GM23338 (cell line): Measurements from ENCODE around the gene OR5M11. TPM values are rescaled to one million over a fixed set of nuclear protein-coding genes. Genes with fewer than 3 reads are reported as not detected.

ENCODE experiments used
- ATAC-seq: fragments of 200-7000 bp; cut with Tn5 transposase; 3 replicates; pipeline ENCODE4 v1.9.1; 2020
- DNase-seq: peaks from one replicate; pipeline ENCODE4 v3.0.0-alpha.2; 2015; ENCODE audit warnings: low spot score
- H2AFZ ChIP-seq: fragments of 200-600 bp; sonication (generic); 2 replicates; pipeline ENCODE4 v1.8.0; 2016; ENCODE audit warnings: antibody characterized with exemption, mild to moderate bottlenecking, moderate library complexity
- H3F3A ChIP-seq: fragments of 200-600 bp; sonication (generic); replicated peaks from 2 replicates; pipeline ENCODE4 v1.8.0; 2017; ENCODE audit warnings: antibody characterized with exemption, mixed run types, low read depth
- H3K27ac ChIP-seq: fragments of 200-600 bp; sonication (generic); 2 replicates; pipeline ENCODE4 v1.6.1; 2016; ENCODE audit warnings: low read depth
- H3K27me3 ChIP-seq: fragments of 200-600 bp; sonication (generic); 2 replicates; pipeline ENCODE4 v1.8.0; 2016; ENCODE audit warnings: mild to moderate bottlenecking, mixed run types, moderate library complexity; ENCODE audit not compliant: insufficient read depth
- H3K36me3 ChIP-seq: fragments of 200-600 bp; sonication (generic); 2 replicates; pipeline ENCODE4 v1.8.0; 2016; ENCODE audit warnings: mild to moderate bottlenecking; ENCODE audit not compliant: insufficient read depth
- H3K4me1 ChIP-seq: fragments of 200-600 bp; sonication (generic); 2 replicates; pipeline ENCODE4 v1.8.0; 2016; ENCODE audit warnings: mild to moderate bottlenecking, moderate library complexity; ENCODE audit not compliant: insufficient read depth
- H3K4me2 ChIP-seq: fragments of 200-600 bp; sonication (generic); 2 replicates; pipeline ENCODE4 v1.7.1; 2017; ENCODE audit warnings: mixed run types
- H3K4me3 ChIP-seq: fragments of 200-600 bp; sonication (generic); 2 replicates; pipeline ENCODE4 v1.6.1; 2016; ENCODE audit warnings: mixed run types
- H3K79me2 ChIP-seq: fragments of 200-600 bp; sonication (generic); replicated peaks from 2 replicates; pipeline ENCODE4 v1.8.0; 2017; ENCODE audit warnings: mild to moderate bottlenecking; ENCODE audit not compliant: insufficient read depth
- H3K9me2 ChIP-seq: fragments of 200-600 bp; sonication (generic); 2 replicates; pipeline ENCODE4 v1.8.0; 2017; ENCODE audit not compliant: insufficient read depth
- H4K20me1 ChIP-seq: fragments of 200-600 bp; sonication (generic); replicated peaks from 2 replicates; pipeline ENCODE4 v1.8.0; 2017; ENCODE audit warnings: mild to moderate bottlenecking; ENCODE audit not compliant: insufficient read depth
- H3K27ac Mint-ChIP-seq: 2 replicates; pipeline ENCODE4 v1.8.0; 2020; ENCODE audit warnings: inconsistent platforms, mild to moderate bottlenecking, moderate library complexity, mixed read lengths
- H3K27me3 Mint-ChIP-seq: 3 replicates; pipeline ENCODE4 v1.8.0; 2022; ENCODE audit warnings: low read depth, mild to moderate bottlenecking, moderate library complexity, mixed read lengths, inconsistent platforms; ENCODE audit not compliant: insufficient read depth, poor library complexity
- H3K36me3 Mint-ChIP-seq: 3 replicates; pipeline ENCODE4 v1.8.0; 2021; ENCODE audit warnings: low read depth, mild to moderate bottlenecking, inconsistent platforms, moderate library complexity, mixed read lengths
- H3K4me1 Mint-ChIP-seq: 3 replicates; pipeline ENCODE4 v1.8.0; 2020; ENCODE audit warnings: mild to moderate bottlenecking, inconsistent platforms, mixed read lengths
- H3K4me3 Mint-ChIP-seq: 3 replicates; pipeline ENCODE4 v1.8.0; 2021; ENCODE audit warnings: moderate library complexity, mild to moderate bottlenecking, inconsistent platforms, mixed read lengths
- H3K9me3 Mint-ChIP-seq: 3 replicates; pipeline ENCODE4 v1.8.0; 2020; ENCODE audit warnings: moderate library complexity, mild to moderate bottlenecking, inconsistent platforms, mixed read lengths
- CREB1 ChIP-seq: fragments of 250-450 bp; sonication (Bioruptor Pico); IDR thresholded peaks from 2 replicates; pipeline ENCODE4 v1.5.0; 2020; ENCODE audit warnings: low read depth, mild to moderate bottlenecking, moderate library complexity
- EZH2 ChIP-seq: fragments of 200-600 bp; sonication (generic); IDR thresholded peaks from one replicate; pipeline ENCODE4 v1.8.0; 2017; ENCODE audit warnings: antibody characterized with exemption, mild to moderate bottlenecking, low read depth; ENCODE audit not compliant: unreplicated experiment
- NANOG ChIP-seq: IDR thresholded peaks from 2 replicates; pipeline ENCODE4 v1.6.1; 2016; ENCODE audit warnings: antibody characterized with exemption, borderline replicate concordance
- STAT1 ChIP-seq: IDR thresholded peaks from one replicate; pipeline ENCODE4 v1.6.1; 2016; ENCODE audit warnings: antibody characterized with exemption; ENCODE audit not compliant: unreplicated experiment
- ZNF114 ChIP-seq: fragments of 250-450 bp; sonication (Bioruptor Pico); IDR thresholded peaks from 2 replicates; pipeline ENCODE4 v1.5.0; 2020; ENCODE audit warnings: mild to moderate bottlenecking, moderate library complexity
- polyA plus RNA-seq: library from polyadenylated mRNA; unstranded; fragments of >200 nt; fragmentation: Nextera tagmentation; extraction: Ambion mirVana; gene quantifications from 2 replicates; pipeline ENCODE4 v1.2.1, GENCODE V29; 2016
- total RNA-seq: library from RNA; depleted of rRNA; stranded (reverse); fragments of >200 nt; shearing (Covaris generic); gene quantifications from 2 replicates; pipeline ENCODE4 v1.2.3, GENCODE V29; 2014
- TF ChIP-seq, protein P1 (sequence below): fragments of 250-450 bp; sonication (Bioruptor Pico); IDR thresholded peaks from 2 replicates; pipeline ENCODE4 v1.5.0; 2020; ENCODE audit warnings: mild to moderate bottlenecking, moderate library complexity
- TF ChIP-seq, protein P2 (sequence below), 2 experiments: fragments of 200-600 bp in 1 of 2; sonication (generic) in 1 of 2; conservative IDR thresholded peaks; 2 replicates each; pipeline versions ENCODE4 v1.5.1 to v1.6.1; 2016 to 2017; ENCODE audit warnings: antibody characterized with exemption in 2 of 2, low read depth in 2 of 2, mild to moderate bottlenecking in 2 of 2, moderate library complexity in 1 of 2

OR5M11 gene
- total and polyA plus RNA-seq, 2 experiments from 2014 or later, result not detected

DNA sequence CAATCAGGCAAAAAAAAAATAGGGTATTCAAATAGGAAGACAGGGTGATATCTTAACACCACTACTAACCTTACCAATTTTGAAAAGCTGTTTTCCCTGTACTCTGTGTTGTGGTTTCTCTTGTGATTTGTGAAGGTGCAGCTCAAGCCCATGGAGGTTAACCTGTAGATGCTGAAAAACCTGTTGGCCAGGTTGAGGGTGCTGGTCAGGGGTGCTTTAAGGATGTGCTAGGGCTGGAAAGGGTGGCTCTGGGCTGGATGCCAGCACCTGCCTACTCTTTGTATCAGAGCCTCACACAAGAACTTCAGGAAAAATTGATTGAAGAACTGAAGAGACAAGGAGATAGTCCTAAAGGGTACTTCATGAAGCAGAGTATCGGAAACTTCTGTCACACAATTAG is 33.6 kb downstream of the OR5M11 start (continued):
- TF ChIP-seq, protein P1, sequence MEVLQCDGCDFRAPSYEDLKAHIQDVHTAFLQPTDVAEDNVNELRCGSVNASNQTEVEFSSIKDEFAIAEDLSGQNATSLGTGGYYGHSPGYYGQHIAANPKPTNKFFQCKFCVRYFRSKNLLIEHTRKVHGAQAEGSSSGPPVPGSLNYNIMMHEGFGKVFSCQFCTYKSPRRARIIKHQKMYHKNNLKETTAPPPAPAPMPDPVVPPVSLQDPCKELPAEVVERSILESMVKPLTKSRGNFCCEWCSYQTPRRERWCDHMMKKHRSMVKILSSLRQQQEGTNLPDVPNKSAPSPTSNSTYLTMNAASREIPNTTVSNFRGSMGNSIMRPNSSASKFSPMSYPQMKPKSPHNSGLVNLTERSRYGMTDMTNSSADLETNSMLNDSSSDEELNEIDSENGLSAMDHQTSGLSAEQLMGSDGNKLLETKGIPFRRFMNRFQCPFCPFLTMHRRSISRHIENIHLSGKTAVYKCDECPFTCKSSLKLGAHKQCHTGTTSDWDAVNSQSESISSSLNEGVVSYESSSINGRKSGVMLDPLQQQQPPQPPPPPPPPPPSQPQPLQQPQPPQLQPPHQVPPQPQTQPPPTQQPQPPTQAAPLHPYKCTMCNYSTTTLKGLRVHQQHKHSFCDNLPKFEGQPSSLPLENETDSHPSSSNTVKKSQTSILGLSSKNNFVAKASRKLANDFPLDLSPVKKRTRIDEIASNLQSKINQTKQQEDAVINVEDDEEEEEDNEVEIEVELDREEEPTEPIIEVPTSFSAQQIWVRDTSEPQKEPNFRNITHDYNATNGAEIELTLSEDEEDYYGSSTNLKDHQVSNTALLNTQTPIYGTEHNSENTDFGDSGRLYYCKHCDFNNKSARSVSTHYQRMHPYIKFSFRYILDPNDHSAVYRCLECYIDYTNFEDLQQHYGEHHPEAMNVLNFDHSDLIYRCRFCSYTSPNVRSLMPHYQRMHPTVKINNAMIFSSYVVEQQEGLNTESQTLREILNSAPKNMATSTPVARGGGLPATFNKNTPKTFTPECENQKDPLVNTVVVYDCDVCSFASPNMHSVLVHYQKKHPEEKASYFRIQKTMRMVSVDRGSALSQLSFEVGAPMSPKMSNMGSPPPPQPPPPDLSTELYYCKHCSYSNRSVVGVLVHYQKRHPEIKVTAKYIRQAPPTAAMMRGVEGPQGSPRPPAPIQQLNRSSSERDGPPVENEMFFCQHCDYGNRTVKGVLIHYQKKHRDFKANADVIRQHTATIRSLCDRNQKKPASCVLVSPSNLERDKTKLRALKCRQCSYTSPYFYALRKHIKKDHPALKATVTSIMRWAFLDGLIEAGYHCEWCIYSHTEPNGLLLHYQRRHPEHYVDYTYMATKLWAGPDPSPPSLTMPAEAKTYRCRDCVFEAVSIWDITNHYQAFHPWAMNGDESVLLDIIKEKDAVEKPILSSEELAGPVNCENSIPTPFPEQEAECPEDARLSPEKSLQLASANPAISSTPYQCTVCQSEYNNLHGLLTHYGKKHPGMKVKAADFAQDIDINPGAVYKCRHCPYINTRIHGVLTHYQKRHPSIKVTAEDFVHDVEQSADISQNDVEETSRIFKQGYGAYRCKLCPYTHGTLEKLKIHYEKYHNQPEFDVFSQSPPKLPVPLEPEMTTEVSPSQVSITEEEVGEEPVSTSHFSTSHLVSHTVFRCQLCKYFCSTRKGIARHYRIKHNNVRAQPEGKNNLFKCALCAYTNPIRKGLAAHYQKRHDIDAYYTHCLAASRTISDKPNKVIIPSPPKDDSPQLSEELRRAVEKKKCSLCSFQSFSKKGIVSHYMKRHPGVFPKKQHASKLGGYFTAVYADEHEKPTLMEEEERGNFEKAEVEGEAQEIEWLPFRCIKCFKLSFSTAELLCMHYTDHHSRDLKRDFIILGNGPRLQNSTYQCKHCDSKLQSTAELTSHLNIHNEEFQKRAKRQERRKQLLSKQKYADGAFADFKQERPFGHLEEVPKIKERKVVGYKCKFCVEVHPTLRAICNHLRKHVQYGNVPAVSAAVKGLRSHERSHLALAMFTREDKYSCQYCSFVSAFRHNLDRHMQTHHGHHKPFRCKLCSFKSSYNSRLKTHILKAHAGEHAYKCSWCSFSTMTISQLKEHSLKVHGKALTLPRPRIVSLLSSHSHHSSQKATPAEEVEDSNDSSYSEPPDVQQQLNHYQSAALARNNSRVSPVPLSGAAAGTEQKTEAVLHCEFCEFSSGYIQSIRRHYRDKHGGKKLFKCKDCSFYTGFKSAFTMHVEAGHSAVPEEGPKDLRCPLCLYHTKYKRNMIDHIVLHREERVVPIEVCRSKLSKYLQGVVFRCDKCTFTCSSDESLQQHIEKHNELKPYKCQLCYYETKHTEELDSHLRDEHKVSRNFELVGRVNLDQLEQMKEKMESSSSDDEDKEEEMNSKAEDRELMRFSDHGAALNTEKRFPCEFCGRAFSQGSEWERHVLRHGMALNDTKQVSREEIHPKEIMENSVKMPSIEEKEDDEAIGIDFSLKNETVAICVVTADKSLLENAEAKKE (CRISPR knock-in tag), result no peak

DNA sequence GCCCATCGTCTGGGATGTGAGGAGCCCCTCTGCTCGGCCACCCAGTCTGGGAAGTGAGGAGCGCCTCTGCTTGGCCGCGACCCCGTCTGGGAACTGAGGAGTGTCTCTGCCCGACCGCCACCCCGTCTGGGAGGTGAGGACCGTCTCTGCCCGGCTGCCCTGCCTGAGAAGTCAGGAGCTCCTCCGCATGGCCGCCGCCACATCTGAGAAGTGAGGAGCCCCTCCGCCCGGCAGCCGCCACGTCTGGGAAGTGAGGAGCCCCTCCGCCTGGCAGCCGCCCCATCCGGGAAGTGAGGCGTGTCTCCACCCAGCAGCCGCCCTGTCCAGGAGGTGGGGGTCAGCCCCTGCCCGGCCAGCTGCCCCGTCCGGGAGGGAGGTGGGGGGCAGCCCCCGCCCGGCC is 46.0 kb downstream of the OR5M11 start:
- no peaks in the 10 kb centered on the region for H3K4me1 Mint-ChIP-seq
- Histone ChIP-seq H4K20me1 (no peaks in the 10 kb centered on the region), H3K36me3 (no peaks in the 10 kb centered on the region), H3K4me1 (no peaks in the 10 kb centered on the region), H3K79me2 (no peaks in the 10 kb centered on the region), H3K9me2 (no peaks in the 10 kb centered on the region; the same call in 1 of the 2 replicates), H2AFZ (no peak overlapping the region), H3F3A (no peaks in the 10 kb centered on the region), H3K4me3 (no peak overlapping the region), H3K4me2 (no peak overlapping the region), H3K27ac (no peak overlapping the region), H3K27me3 (no peaks in the 10 kb centered on the region)
- H3K27me3 Mint-ChIP-seq, result peaks cover 2% of the 10 kb centered on the region
- no peak for DNase-seq
- H3K36me3 Mint-ChIP-seq, result peaks cover 12% of the 10 kb centered on the region; the same call in 2 of the 3 replicates
- no peak overlapping the region for H3K27ac Mint-ChIP-seq
- no peak overlapping the region for H3K4me3 Mint-ChIP-seq
- peaks cover 25% of the 10 kb centered on the region for H3K9me3 Mint-ChIP-seq
- ATAC-seq, result no peak
- TF ChIP-seq CREB1 (CRISPR knock-in tag), result no peak
- no peak for TF ChIP-seq STAT1
- TF ChIP-seq ZNF114, result no peak
- TF ChIP-seq, protein P1 (CRISPR knock-in tag), result no peak
- TF ChIP-seq, protein P2, sequence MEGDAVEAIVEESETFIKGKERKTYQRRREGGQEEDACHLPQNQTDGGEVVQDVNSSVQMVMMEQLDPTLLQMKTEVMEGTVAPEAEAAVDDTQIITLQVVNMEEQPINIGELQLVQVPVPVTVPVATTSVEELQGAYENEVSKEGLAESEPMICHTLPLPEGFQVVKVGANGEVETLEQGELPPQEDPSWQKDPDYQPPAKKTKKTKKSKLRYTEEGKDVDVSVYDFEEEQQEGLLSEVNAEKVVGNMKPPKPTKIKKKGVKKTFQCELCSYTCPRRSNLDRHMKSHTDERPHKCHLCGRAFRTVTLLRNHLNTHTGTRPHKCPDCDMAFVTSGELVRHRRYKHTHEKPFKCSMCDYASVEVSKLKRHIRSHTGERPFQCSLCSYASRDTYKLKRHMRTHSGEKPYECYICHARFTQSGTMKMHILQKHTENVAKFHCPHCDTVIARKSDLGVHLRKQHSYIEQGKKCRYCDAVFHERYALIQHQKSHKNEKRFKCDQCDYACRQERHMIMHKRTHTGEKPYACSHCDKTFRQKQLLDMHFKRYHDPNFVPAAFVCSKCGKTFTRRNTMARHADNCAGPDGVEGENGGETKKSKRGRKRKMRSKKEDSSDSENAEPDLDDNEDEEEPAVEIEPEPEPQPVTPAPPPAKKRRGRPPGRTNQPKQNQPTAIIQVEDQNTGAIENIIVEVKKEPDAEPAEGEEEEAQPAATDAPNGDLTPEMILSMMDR (conservative IDR thresholded peaks at IDR 0.05; ENCODE audit: low read depth in 2 of 2), result no peak
- no peak for TF ChIP-seq NANOG
- TF ChIP-seq EZH2, result no peak
